HCT116 (cell line): ENCODE data around the gene CNTN5. TPM values are rescaled to one million over a fixed set of nuclear protein-coding genes. Genes with fewer than 3 reads are reported as not detected.

ENCODE experiments used
- ATAC-seq: fragments of 200-7000 bp; cut with Tn5 transposase; 2 replicates; pipeline ENCODE4 v1.9.1; 2020; ENCODE audit warnings: mild to moderate bottlenecking, moderate library complexity
- BruUV-seq: library from RNA; stranded (reverse); fragments of 400-500 nt; replicated peaks from 2 replicates; lab custom pipeline; 2021; lab: Mats Ljungman, UMichigan
- CTCF ChIA-PET: fragments of 300-600 bp; sonication (Branson Sonifier 250); formaldehyde crosslinking; loops from one replicate; lab custom pipeline; 2021; ENCODE audit warnings: antibody characterized with exemption; lab: Charles Lee
- POLR2A ChIA-PET: fragments of 300-600, 350-600 bp; sonication (Branson Sonifier 250); formaldehyde crosslinking; loops from one replicate; lab custom pipeline; 2021; ENCODE audit warnings: antibody characterized with exemption; lab: Charles Lee
- RAD21 ChIA-PET, 2 experiments: fragments of 300-600 bp; sonication (Branson Sonifier 250); formaldehyde crosslinking; loops; one replicate each; lab custom pipeline; 2023; ENCODE audit warnings: low total read pairs in 2 of 2; ENCODE audit not compliant: uncharacterized antibody in 2 of 2, unreplicated experiment in 2 of 2, low non-redundant PET in 1 of 2; lab: Charles Lee
- DNase-seq: peaks from one replicate; pipeline ENCODE4 v3.0.0-alpha.2; 2010; ENCODE audit warnings: low read depth, low spot score
- H2AFZ ChIP-seq: fragments of 200-600 bp; shearing (Covaris generic), sonication (generic); 2 replicates; pipeline ENCODE4 v1.6.1; 2017; ENCODE audit warnings: low read depth, mixed run types, mixed read lengths, antibody characterized with exemption, low read length; ENCODE audit not compliant: poor library complexity, severe bottlenecking
- H3K27ac ChIP-seq: 2 replicates; pipeline ENCODE4 v1.5.1; 2012; ENCODE audit warnings: low read depth, low read length
- H3K27me3 ChIP-seq: fragments of 200-600 bp; sonication (generic); 2 replicates; pipeline ENCODE4 v1.6.1; 2016; ENCODE audit warnings: mixed run types, low read length, mixed read lengths; ENCODE audit not compliant: insufficient read depth
- H3K36me3 ChIP-seq, 2 experiments: fragments of 200-500 bp in 1 of 2; fragments of 200-600 bp in 1 of 2; sonication (Bioruptor generic) in 1 of 2; sonication (generic) in 1 of 2; 2 replicates each; pipeline versions ENCODE4 v1.5.1 to v1.6.1; 2014 to 2016; ENCODE audit warnings: low read length in 2 of 2, inconsistent platforms in 1 of 2, mixed read lengths in 1 of 2, mixed run types in 1 of 2; ENCODE audit not compliant: insufficient read depth in 2 of 2, control insufficient read depth in 1 of 2
- H3K4me1 ChIP-seq, 2 experiments: fragments of 200-600 bp in 1 of 2; sonication (generic) in 1 of 2; 2 replicates each; pipeline versions ENCODE4 v1.5.1 to v1.6.1; 2012 to 2017; ENCODE audit warnings: low read length in 2 of 2, inconsistent platforms in 1 of 2, mild to moderate bottlenecking in 1 of 2, mixed read lengths in 1 of 2, mixed run types in 1 of 2, moderate library complexity in 1 of 2; ENCODE audit not compliant: insufficient read depth in 2 of 2, control insufficient read depth in 1 of 2
- H3K4me2 ChIP-seq: fragments of 200-600 bp; sonication (generic); 2 replicates; pipeline ENCODE4 v1.6.1; 2017; ENCODE audit warnings: mixed run types, low read length, mixed read lengths
- H3K4me3 ChIP-seq, 2 experiments: fragments of 200-600 bp in 1 of 2; sonication (generic) in 1 of 2; replicated peaks in 1 of 2; 2 replicates each; pipeline ENCODE4 v1.5.1; 2011 to 2016; ENCODE audit warnings: low read length in 2 of 2, control low read depth in 1 of 2, low read depth in 1 of 2, mild to moderate bottlenecking in 1 of 2, mixed read lengths in 1 of 2, mixed run types in 1 of 2
- H3K79me2 ChIP-seq: fragments of 200-600 bp; sonication (generic); 2 replicates; pipeline ENCODE4 v1.6.1; 2017; ENCODE audit warnings: mild to moderate bottlenecking, mixed run types, low read length, moderate library complexity, mixed read lengths; ENCODE audit not compliant: insufficient read depth
- H3K9ac ChIP-seq: fragments of 200-600 bp; sonication (generic); 2 replicates; pipeline ENCODE4 v1.6.1; 2016; ENCODE audit warnings: low read length, mixed read lengths
- H3K9me2 ChIP-seq: fragments of 200-600 bp; sonication (generic), shearing (Covaris generic); 2 replicates; pipeline ENCODE4 v1.6.1; 2017; ENCODE audit warnings: mixed run types, mild to moderate bottlenecking, moderate library complexity; ENCODE audit not compliant: insufficient read depth
- H3K9me3 ChIP-seq, 2 experiments: fragments of 200-500 bp in 1 of 2; fragments of 200-600 bp in 1 of 2; sonication (Bioruptor generic) in 1 of 2; sonication (generic) in 1 of 2; 2 replicates each; pipeline ENCODE4 v1.6.1; 2014 to 2017; ENCODE audit warnings: low read length in 2 of 2, mixed read lengths in 2 of 2, inconsistent platforms in 1 of 2, low read depth in 1 of 2, mild to moderate bottlenecking in 1 of 2, mixed run types in 1 of 2, moderate library complexity in 1 of 2; ENCODE audit not compliant: control insufficient read depth in 1 of 2, insufficient read depth in 1 of 2
- H4K20me1 ChIP-seq: fragments of 200-600 bp; sonication (generic), shearing (Covaris generic); 2 replicates; pipeline ENCODE4 v1.6.1; 2017; ENCODE audit warnings: mixed run types, mild to moderate bottlenecking, moderate library complexity; ENCODE audit not compliant: insufficient read depth
- ATF3 ChIP-seq: IDR thresholded peaks from 2 replicates; pipeline ENCODE4 v1.6.1; 2012
- CBX3 ChIP-seq: IDR thresholded peaks from 2 replicates; pipeline ENCODE4 v1.6.1; 2012; ENCODE audit warnings: low read depth
- CEBPB ChIP-seq: IDR thresholded peaks from 2 replicates; pipeline ENCODE4 v1.6.1; 2012; ENCODE audit warnings: low read depth
- CTCF ChIP-seq, 3 experiments: fragments of 200-600 bp in 1 of 3; sonication (generic) in 1 of 3; IDR thresholded peaks in 2 of 3; conservative IDR thresholded peaks in 1 of 3; 2 replicates each; pipeline ENCODE4 v1.5.1; 2012 to 2017; ENCODE audit warnings: low read depth in 2 of 3, low read length in 2 of 3, antibody characterized with exemption in 1 of 3, borderline replicate concordance in 1 of 3, control low read depth in 1 of 3, mild to moderate bottlenecking in 1 of 3, mixed read lengths in 1 of 3, mixed run types in 1 of 3, moderate library complexity in 1 of 3; ENCODE audit not compliant: insufficient read depth in 1 of 3
- EGR1 ChIP-seq: IDR thresholded peaks from 2 replicates; pipeline ENCODE4 v1.6.1; 2012; ENCODE audit warnings: low read depth
- ELF1 ChIP-seq: IDR thresholded peaks from 2 replicates; pipeline ENCODE4 v1.6.1; 2012; ENCODE audit warnings: low read depth, borderline replicate concordance
- FOSL1 ChIP-seq: IDR thresholded peaks from 2 replicates; pipeline ENCODE4 v1.6.1; 2012; ENCODE audit warnings: low read depth
- POLR2A ChIP-seq: IDR thresholded peaks from 2 replicates; pipeline ENCODE4 v1.7.0; 2011; ENCODE audit warnings: borderline replicate concordance; ENCODE audit not compliant: insufficient read depth, insufficient read length; ENCODE audit errors: extremely low read depth
- POLR2AphosphoS5 ChIP-seq: IDR thresholded peaks from 2 replicates; pipeline ENCODE4 v1.6.1; 2011; ENCODE audit warnings: mild to moderate bottlenecking, low read depth, low read length, moderate library complexity
- REST ChIP-seq: IDR thresholded peaks from 2 replicates; pipeline ENCODE4 v1.6.1; 2012; ENCODE audit warnings: low read depth
- SP1 ChIP-seq: IDR thresholded peaks from 2 replicates; pipeline ENCODE4 v1.6.1; 2012; ENCODE audit warnings: low read depth
- YY1 ChIP-seq: IDR thresholded peaks from 2 replicates; pipeline ENCODE4 v1.6.1; 2011; ENCODE audit warnings: low read length, low read depth, moderate library complexity, mild to moderate bottlenecking; ENCODE audit not compliant: insufficient replicate concordance; ENCODE audit errors: extremely low read depth
- ZFX ChIP-seq: fragments of 450-650 bp; IDR thresholded peaks from 2 replicates; pipeline ENCODE4 v1.6.1; 2017
- ZNF274 ChIP-seq: fragments of 200-500 bp; sonication (Bioruptor generic); IDR thresholded peaks from 2 replicates; pipeline ENCODE4 v1.6.1; 2014; ENCODE audit warnings: mild to moderate bottlenecking, low read depth, low read length, inconsistent platforms
- intact Hi-C: fragments of 100-400 bp; cut with micrococcal nuclease; formaldehyde crosslinking; loops from 2 replicates; pipeline ENCODE4 v1.10.0; 2022
- total RNA-seq: library from RNA; stranded (reverse); gene quantifications from one replicate; pipeline ENCODE4 v1.2.1, GENCODE V29; 2021; ENCODE audit not compliant: unreplicated experiment

The CNTN5 gene
- total RNA-seq, 1 experiment from 2014 or later = not detected

- intact Hi-C loops = no loop called here
- ChIA-PET CTCF (no interaction called here), RAD21 (no interaction called here), POLR2A (no interaction called here)
- Histone ChIP-seq H3K4me1 (no peaks in the 10 kb centered on the region), H3K4me2 (no peak overlapping the region), H3K79me2 (no peaks in the 10 kb centered on the region), H3K36me3 (no peaks in the 10 kb centered on the region), H3K9ac (no peak overlapping the region), H2AFZ (no peak overlapping the region), H4K20me1 (no peaks in the 10 kb centered on the region), H3K4me3 (no peak overlapping the region), H3K27me3 (no peaks in the 10 kb centered on the region), H3K9me2 (no peaks in the 10 kb centered on the region), H3K9me3 (peaks cover 0 to 7% of the 10 kb centered on the region in 2 experiments; a peak in 2 of 4 replicates), H3K27ac (no peak overlapping the region)
- BruUV-seq = no TSS peak
- ATAC-seq = no peak
- no peak for DNase-seq
- TF ChIP-seq REST = no peak
- no peak for TF ChIP-seq POLR2AphosphoS5
- TF ChIP-seq CEBPB = no peak
- TF ChIP-seq ZNF274 = no peak
- TF ChIP-seq SP1 = no peak
- no peak for TF ChIP-seq YY1
Observed at GRCh38 chr11:99925968-99926367, 905.2 kb downstream of the CNTN5 start.

GRCh38 chr11:99932684-99933083 is 911.9 kb downstream of the CNTN5 start:
- Histone ChIP-seq H3K27ac (no peak overlapping the region), H3K4me1 (no peaks in the 10 kb centered on the region), H3K27me3 (no peaks in the 10 kb centered on the region), H3K9me2 (no peaks in the 10 kb centered on the region), H3K9ac (no peak overlapping the region), H2AFZ (no peak overlapping the region), H3K79me2 (no peaks in the 10 kb centered on the region), H3K36me3 (no peaks in the 10 kb centered on the region), H4K20me1 (no peaks in the 10 kb centered on the region), H3K4me2 (no peak overlapping the region), H3K4me3 (no peak overlapping the region), H3K9me3 (peaks cover 0 to 7% of the 10 kb centered on the region in 2 experiments; a peak in 2 of 4 replicates)
- ChIA-PET RAD21 (no interaction called here), CTCF (no interaction called here), POLR2A (no interaction called here)
- intact Hi-C loops = no loop called here
- no peak for DNase-seq
- no peak for ATAC-seq
- no TSS peak for BruUV-seq
- TF ChIP-seq YY1 (no peak), EGR1 (no peak), ZFX (no peak), ATF3 (no peak), CTCF (IDR thresholded peaks at IDR 0.05 in 2 of 3, conservative IDR thresholded peaks at IDR 0.05 in 1 of 3; ENCODE audit: borderline replicate concordance in 1 of 3, insufficient read depth in 1 of 3, low read depth in 2 of 3, low read length in 2 of 3) (no peak), CBX3 (no peak), ELF1 (no peak), POLR2A (no peak), FOSL1 (no peak)
